ENCODE data around the gene GRIN2C.

DNA sequence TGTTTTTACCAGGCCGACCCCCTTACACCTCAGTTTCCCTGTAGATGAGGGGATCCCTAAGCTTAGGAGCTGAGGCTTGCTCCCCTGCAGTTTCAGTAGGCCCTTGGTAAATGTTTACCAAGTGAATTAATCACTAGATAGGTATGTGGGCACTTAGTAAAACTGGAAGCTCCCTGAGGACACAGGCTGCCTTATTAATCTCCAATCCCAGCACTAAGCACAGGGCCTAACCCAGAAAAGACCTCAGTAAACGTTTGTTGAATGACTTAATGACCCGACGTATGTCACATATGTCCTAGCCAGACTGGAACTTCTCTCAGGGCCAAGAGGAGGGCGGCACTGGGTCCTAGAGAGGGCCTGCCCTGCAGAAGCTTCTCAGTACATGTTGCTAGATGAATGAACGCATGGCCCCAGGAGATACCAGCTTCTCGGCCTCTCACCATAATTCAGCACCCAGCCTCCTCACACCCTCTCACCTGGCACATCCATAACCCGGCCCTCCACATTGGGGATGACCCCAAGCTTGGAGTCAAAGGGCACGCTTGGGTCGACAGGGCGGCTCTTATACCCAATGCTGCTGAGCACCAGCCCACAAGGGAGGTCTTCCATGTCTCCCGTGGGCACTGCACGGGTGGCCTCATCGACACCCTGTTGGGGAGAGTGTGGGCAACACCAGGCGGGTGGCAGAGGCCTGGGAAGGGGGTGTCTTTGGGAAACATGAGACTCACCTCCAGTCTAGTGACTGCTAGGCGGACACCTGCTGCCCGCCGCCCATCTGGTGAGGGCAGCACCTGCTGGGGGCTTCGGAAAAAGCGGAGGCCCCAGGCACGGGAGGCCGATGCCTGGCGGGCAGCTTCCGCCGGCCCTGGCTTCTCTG is 4.0 kb upstream of the GRIN2C start:
- TF ChIP-seq TAF1 (IDR thresholded peaks at IDR 0.05; ENCODE audit: control insufficient read depth, extremely low read depth, insufficient read depth, low read length, severe bottlenecking) = no peak
- TF ChIP-seq, protein P1, sequence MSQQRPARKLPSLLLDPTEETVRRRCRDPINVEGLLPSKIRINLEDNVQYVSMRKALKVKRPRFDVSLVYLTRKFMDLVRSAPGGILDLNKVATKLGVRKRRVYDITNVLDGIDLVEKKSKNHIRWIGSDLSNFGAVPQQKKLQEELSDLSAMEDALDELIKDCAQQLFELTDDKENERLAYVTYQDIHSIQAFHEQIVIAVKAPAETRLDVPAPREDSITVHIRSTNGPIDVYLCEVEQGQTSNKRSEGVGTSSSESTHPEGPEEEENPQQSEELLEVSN (IDR thresholded peaks at IDR 0.05; ENCODE audit: borderline replicate concordance in 1 of 2, extremely low read depth in 1 of 2, insufficient read depth in 1 of 2, insufficient read length in 1 of 2, low read depth in 1 of 2, low read length in 1 of 2, poor library complexity in 1 of 2, severe bottlenecking in 1 of 2) = no peak
- no peak for TF ChIP-seq ZNF77 (CRISPR knock-in tag; IDR thresholded peaks at IDR 0.05)
- no peak for TF ChIP-seq ZC3H8 (IDR thresholded peaks at IDR 0.05)
- TF ChIP-seq HDGF (IDR thresholded peaks at IDR 0.05) = no peak
- TF ChIP-seq, protein P2, sequence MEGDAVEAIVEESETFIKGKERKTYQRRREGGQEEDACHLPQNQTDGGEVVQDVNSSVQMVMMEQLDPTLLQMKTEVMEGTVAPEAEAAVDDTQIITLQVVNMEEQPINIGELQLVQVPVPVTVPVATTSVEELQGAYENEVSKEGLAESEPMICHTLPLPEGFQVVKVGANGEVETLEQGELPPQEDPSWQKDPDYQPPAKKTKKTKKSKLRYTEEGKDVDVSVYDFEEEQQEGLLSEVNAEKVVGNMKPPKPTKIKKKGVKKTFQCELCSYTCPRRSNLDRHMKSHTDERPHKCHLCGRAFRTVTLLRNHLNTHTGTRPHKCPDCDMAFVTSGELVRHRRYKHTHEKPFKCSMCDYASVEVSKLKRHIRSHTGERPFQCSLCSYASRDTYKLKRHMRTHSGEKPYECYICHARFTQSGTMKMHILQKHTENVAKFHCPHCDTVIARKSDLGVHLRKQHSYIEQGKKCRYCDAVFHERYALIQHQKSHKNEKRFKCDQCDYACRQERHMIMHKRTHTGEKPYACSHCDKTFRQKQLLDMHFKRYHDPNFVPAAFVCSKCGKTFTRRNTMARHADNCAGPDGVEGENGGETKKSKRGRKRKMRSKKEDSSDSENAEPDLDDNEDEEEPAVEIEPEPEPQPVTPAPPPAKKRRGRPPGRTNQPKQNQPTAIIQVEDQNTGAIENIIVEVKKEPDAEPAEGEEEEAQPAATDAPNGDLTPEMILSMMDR (IDR thresholded peaks at IDR 0.05 in 2 of 3, conservative IDR thresholded peaks at IDR 0.05 in 1 of 3; ENCODE audit: insufficient read depth in 2 of 3, low read depth in 1 of 3, low read length in 3 of 3) = no peak
- no peak for TF ChIP-seq ZNF79 (CRISPR knock-in tag; IDR thresholded peaks at IDR 0.05; ENCODE audit: low read depth)
- no peak for TF ChIP-seq ESRRA (IDR thresholded peaks at IDR 0.05; ENCODE audit: borderline replicate concordance, low read depth)
- TF ChIP-seq NCOA4 (IDR thresholded peaks at IDR 0.05; ENCODE audit: partially characterized antibody) = no peak
- TF ChIP-seq EZH2 (IDR thresholded peaks at IDR 0.05; ENCODE audit: borderline replicate concordance, low read depth, low read length) = no peak
- TF ChIP-seq HDAC6 (IDR thresholded peaks at IDR 0.05; ENCODE audit: low read depth, low read length) = no peak
- TF ChIP-seq NR3C1 (CRISPR knock-in tag; IDR thresholded peaks at IDR 0.05) = no peak
- TF ChIP-seq MAZ (CRISPR knock-in tag; conservative IDR thresholded peaks at IDR 0.05 in 1 of 2, IDR thresholded peaks at IDR 0.05 in 1 of 2) = no peak
- TF ChIP-seq, protein P3, sequence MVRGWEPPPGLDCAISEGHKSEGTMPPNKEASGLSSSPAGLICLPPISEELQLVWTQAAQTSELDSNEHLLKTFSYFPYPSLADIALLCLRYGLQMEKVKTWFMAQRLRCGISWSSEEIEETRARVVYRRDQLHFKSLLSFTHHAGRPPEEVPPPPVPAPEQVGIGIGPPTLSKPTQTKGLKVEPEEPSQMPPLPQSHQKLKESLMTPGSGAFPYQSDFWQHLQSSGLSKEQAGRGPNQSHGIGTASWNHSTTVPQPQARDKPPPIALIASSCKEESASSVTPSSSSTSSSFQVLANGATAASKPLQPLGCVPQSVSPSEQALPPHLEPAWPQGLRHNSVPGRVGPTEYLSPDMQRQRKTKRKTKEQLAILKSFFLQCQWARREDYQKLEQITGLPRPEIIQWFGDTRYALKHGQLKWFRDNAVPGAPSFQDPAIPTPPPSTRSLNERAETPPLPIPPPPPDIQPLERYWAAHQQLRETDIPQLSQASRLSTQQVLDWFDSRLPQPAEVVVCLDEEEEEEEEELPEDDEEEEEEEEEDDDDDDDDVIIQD (CRISPR knock-in tag; IDR thresholded peaks at IDR 0.05) = no peak

All from K562 (cell line).